Activated T-cell treated with anti-CD3 and anti-CD28 coated beads for 1 hour (primary cell): Measurements from ENCODE around the gene CDCA3.
"Not testable (repeated sequence)": the region's sequence is repeated elsewhere in the genome, so short reads cannot be mapped to it uniquely, and the experiment has no call there.

Experiments used
- DNase-seq: peaks from one replicate; pipeline ENCODE4 v3.0.0-alpha.2; 2020; ENCODE audit warnings: low read depth

Gene CDCA3

DNA sequence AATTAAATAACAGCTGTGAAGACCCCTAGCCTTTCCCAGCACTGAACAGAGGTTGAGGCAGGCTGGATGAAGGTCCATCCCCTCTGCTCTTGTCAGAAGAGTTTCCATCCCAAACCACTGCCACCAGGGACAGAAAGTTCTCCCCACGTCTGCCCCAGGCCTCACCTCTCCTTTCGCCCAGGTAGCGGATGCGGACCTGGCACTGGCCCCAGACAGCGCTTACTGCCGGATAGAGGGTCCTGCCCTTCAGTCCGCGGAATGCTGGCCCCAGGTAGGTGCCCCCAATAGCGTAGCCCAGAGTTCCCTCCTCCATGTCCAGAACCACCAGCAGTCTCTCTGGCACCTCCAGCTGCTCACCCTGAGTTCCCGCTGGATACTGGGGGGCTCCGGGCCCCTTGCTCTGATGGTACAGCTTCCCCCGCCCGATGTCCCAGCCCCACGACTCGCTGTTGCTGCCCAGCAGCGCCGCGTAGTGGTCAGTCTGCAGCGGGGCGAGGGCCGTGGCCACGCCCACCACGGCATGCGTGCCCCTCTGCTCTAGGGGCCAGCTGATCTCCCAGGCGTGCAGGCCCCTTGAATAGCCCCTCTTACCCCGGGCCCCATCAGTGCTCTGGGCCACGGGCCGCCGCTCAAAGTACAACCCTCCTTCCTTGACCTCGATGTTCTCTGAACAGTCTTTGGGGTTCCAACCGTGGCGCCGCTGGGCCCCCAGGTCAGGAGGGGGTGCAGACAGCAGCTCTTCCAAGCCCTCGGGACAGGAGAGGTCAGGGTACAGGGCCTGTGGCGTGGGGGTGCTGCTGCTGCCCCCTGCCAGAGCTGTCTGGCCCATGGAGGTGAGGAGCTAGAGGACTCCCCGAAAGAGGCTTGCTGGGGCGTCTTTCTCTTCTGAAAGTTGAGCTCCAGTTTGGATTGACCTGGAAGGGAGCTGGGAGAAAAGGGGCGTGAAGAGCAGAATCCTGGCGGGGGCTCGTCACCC is 21.3 kb upstream of the CDCA3 start:
- peak; percentile 84 for DNase-seq

DNA sequence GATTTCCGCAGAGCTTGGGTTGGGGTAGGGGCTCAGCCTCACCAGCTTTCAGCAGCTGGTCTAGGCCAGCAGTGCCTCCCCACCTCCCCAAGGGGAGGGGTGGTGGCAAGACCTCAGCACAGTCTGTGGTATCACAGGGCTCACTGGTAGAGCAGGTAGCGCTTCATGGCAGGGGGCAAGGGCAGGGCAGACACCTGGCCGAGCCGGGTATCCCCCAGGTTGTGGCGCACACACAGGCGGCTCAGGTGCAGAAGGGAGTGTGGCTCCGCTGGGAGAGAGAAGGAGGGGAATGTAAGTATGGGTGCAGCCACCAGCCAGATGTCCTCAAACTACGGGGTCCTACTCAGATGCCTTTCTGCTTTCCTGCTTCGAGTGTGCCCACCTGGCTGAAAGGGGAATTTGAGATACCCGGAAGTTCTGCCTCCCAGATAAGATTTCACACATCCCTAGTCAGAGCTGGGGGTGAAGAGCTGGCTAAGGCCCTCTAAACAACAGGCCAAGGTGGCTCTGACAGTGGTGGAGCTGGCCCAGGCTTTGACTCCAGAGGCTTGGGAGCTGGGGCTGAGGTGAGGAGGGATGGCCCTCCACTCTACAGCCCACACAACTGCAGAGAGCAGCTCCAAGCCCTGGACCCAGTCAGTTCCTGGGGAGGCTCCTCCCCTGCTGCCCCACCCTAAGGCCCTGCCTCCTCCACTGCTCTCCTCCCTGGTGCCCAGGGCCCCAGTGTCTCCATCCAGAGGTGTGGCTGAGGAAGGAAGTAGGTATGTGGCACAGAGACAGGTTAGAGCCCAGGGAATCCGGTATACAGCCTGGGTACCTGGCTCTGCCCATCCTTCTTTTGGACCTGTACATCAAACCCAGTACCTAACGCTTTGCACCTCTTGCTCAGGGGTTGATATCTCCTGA is 20.2 kb upstream of the CDCA3 start:
- DNase-seq, result no peak

- DNase-seq, result not testable (repeated sequence)
These were observed 19.2 kb upstream of the CDCA3 start for GRCh38 chr12:6870304-6870703.

- peak; percentile 82 for DNase-seq
These were observed 18.2 kb upstream of the CDCA3 start for GRCh38 chr12:6869049-6870021.

DNA sequence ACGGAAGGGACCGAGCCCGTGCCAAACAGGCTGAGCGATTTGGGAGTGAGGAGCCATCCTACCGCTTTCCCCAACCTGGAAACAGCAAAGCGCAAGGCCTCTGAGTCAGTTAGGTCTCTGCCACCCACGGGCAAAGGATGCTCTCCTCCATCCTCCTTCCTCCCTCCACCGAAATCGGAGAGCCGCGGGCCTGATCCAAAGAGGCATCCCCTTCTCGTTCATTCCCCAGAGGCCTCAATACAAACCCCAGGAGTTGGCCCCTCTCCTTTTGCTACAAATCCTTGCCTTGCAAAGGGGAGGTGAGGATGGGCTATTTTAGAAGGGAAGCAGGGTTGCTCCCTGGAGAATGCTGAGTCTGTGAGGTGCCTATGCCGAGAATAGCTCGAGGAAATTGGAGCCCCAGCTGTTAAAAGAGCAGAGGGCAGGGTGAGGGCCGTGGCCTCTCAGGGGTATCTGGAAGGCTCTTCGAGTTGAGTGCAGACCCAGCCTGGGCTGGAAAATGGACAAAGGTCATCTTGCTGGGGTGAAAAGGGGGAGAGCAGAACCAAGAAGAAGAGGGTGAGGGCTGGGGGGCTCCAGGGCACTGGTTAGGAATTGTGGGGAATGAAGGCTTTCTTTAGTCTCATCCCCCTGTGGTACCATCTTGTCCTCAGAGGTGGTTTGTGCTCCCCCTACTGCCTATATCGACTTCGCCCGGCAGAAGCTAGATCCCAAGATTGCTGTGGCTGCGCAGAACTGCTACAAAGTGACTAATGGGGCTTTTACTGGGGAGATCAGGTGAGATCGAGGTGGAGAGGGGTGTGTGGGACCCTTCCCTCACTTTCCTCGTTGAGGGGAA is 17.3 kb upstream of the CDCA3 start:
- DNase-seq, result no peak

- DNase-seq, result peak; percentile 68
These were observed 16.5 kb upstream of the CDCA3 start, which contains the start of gene TPI1 for GRCh38 chr12:6867413-6868210. Gene TPI1, plus strand, starts transcription at chr12:6867531. Its CDS starts 36 bp downstream, at chr12:6867567.

DNA sequence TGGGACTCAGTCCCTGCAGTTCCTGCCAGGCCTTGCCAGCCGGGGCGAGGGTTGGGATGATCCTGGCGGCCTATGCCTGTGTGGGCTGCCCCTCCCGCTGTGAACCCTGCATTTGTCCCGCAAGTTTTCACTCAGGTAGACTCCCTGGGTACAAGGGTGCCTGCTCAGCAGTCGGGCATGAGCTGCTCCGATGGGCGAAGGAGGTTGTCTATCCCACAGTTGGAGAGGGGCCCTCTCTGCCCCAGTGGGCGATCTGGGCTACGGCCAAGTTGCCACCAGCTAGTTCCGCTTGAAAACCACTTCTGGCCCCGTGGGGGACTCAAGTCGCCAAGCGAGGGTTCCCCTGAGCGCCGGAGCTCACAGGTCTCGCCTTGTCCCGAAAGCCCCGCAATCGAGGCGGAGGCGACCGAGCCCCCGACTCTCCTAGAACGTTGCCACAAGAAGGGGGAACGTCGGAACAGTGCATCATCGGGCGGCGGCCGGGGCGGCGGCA is 15.9 kb upstream of the CDCA3 start:
- no peak for DNase-seq

- DNase-seq, result no peak
These were observed 15.3 kb upstream of the CDCA3 start for GRCh38 chr12:6866163-6866919.

DNA sequence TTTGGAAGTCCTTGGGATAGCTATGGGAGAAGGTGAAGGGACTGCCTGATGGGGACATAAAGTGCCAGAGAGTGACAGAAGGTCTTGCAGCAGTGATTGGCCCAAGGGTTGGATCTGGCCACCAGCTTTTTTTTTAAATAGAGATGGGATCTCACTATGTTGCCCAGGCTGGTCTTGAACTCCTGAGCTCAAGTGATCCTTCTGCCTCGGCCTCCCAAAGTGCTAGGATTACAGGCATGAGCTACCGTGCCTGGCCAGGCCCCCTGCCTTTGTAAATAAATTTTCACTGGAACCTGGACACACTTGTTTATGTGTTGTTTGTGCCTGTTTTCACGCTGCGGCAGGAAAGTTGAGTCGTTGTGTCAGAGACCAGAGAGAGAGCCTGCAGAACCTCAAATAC is 14.2 kb upstream of the CDCA3 start:
- DNase-seq, result not testable (repeated sequence)

DNA sequence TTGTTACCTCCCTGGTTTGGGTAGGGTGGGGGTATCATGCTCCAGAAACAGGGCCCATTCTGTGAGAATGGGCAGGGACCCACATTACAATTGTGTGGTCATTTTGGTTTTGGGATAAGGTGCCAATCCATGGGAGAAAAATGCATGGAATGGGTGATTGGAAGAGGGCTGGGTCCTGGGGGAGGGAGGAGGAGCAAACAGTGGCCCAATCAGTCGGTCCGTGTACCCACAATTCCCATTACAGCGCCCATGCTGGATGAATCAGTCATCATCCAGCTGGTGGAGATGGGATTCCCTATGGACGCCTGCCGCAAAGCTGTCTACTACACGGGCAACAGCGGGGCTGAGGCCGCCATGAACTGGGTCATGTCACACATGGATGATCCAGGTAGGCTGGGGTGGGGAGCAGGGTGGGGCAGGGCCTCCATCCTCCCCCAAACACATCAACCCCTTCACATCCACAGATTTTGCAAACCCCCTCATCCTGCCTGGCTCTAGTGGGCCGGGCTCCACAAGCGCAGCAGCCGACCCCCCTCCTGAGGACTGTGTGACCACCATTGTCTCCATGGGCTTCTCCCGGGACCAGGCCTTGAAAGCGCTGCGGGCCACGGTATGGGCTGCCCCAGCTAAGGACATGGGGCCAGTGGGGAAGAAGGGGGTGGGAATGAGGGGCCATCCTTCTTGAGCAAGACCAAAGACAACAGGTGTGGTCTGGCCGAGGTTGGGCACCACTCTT is 12.7 kb upstream of the CDCA3 start:
- DNase-seq, result no peak

DNA sequence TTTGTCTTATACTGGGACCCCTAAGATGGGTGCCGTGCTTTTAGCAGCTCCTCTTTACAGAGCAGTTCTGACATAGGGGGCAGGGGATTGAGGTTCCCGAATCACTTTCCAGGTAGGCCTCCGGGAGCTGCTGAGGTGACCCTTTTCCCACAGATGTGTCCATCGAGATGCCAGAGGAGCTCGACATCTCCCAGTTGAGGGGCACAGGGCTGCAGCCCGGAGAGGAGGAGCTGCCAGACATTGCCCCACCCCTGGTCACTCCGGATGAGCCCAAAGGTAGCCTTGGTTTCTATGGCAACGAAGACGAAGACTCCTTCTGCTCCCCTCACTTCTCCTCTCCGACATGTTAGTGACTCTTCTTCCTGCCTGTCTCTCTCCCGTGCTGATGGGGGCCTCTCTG is 11.9 kb upstream of the CDCA3 start:
- no peak for DNase-seq

DNA sequence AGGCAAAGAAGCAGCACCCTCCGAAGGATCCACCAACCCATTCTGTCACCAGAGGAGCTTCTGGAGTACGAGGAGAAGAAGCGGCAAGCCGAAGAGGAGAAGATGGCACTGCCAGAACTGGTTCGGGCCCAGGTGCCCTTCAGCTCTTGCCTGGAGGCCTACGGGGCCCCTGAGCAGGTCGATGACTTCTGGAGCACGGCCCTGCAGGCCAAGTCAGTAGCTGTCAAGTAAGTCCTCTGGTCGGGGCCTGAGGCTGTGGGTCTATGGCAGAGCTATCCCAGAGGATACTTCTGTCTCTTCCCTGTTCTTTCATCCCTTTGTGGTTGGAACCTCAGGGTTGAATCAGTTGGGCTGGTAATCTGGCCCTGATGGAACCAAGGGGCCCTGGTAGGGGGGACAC is 10.3 kb upstream of the CDCA3 start:
- no peak for DNase-seq

DNA sequence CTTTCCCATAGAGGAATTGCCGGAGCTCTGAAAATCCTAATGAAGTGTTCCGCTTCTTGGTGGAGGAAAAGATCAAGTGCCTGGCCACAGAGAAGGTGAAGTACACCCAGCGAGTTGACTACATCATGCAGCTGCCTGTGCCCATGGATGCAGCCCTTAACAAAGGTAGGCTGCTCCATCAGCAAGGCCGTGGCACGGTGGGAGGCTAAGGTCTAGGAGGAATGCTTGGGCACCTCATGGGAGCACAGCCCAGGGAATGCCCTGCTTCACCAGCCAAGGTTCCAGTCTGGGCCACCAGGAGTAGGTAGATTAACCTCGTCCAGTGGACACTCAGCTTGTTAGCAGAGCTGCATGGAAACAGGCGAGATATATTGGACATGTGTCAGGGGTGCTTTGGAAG is 9.9 kb upstream of the CDCA3 start:
- no peak for DNase-seq

DNA sequence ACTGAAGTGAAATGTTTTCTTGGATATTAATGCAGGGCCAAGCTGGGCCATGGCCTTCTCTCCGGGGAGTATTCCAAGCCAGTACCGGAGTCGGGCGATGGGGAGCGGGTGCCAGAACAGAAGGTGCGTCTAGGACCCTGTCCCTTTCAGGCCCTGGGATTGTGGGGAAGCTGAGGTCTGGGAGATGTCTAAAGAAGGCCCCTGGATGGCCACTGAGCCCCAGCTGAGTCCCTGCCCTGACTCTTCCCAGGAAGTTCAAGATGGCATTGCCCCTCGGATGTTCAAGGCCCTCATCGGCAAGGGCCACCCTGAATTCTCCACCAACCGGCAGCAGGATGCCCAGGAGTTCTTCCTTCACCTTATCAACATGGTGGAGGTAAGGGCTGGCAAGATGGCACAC is 9.0 kb upstream of the CDCA3 start:
- DNase-seq, result no peak

DNA sequence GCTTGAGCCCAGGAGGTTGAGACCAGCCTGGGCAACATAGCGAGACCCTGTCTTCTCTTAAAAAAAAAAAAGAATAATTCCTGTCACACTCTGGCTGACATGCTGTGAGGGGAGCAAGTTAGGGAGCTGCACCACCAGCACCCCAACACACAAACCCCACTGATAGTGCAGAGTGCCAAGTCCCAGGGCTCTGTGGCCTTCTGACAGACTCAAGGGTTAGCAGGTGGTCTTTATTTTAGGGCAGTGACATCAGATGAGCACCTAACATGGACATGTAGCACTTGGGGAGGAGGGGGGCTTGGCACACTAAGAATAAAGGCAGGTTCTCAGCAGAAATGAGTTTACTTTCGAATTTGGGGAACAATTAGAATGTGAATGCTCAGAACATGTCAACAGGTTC is 7.7 kb upstream of the CDCA3 start:
- no peak for DNase-seq

DNA sequence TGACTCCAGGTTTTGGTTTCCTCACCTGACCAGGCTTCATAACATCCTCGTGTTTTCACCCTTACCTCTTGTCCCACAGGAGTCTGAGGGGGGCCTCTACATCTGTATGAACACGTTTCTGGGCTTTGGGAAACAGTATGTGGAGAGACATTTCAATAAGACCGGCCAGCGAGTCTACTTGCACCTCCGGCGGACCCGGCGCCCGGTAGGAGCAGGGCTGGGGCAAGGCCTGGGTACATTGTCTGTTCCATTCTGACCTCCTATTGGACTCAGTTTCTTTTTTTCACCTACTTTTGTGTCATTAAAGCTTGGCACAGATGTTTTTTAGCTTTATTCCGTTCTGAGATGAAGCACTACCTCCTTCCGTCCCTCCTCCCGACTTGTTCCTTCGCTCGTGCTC is 4.2 kb upstream of the CDCA3 start:
- no peak for DNase-seq

- DNase-seq, result no peak
These were observed 3.0 kb upstream of the CDCA3 start for GRCh38 chr12:6854036-6854435.

DNA sequence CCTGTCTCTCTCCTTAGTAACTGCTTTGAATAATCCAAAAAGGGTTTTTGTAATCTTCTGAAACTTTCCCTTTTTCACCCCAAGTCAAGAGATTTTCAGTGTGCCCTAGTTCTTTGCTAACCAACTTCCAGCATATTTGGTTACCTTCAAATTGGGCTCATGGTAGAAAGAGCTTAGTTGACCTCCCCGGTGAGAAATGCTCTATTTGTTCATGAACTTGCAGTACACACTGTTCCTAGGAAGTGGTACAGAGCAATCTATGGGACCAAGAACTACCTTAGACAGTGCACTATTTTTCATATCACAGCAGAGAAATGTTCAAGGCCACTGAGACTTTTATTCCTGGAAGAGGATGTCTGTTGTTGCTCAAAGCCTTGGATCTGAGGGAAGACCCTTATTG is 2.5 kb upstream of the CDCA3 start:
- no peak for DNase-seq
